SH-SY5Y (cell line): ENCODE results near the gene SRSF7.

ENCODE experiments used
- GATA2 ChIP-seq: IDR thresholded peaks from 2 replicates; pipeline ENCODE4 v1.6.1; 2011; ENCODE audit warnings: mild to moderate bottlenecking, low read depth, low read length
- GATA3 ChIP-seq: IDR thresholded peaks from 2 replicates; pipeline ENCODE4 v1.6.1; 2011; ENCODE audit warnings: low read depth, mild to moderate bottlenecking, low read length, moderate library complexity

- TF ChIP-seq GATA2 (no peak; the same call in 1 of the 2 replicates), GATA3 (no peak)
Measured at GRCh38 chr2:38750011-38750890, 910 bp downstream of the SRSF7 start.
